WERI-Rb-1 (cell line): Measurements from ENCODE around the gene DRAXIN.
A peak's percentile ranks its signal among the peaks of the same experiment; 100 is the strongest.

Experiments
- DNase-seq: peaks from one replicate; pipeline ENCODE4 v3.0.0-alpha.2; 2020
- H3K27ac ChIP-seq: fragments of 250-450 bp; sonication (Bioruptor Pico); 2 replicates; pipeline ENCODE4 v1.5.1; 2020; ENCODE audit warnings: mild to moderate bottlenecking, moderate library complexity
- H3K27me3 ChIP-seq: fragments of 250-450 bp; sonication (Bioruptor Pico); 2 replicates; pipeline ENCODE4 v1.5.1; 2021; ENCODE audit warnings: mild to moderate bottlenecking, low read depth, moderate library complexity; ENCODE audit not compliant: insufficient read depth, severe bottlenecking
- H3K36me3 ChIP-seq: fragments of 250-450 bp; sonication (Bioruptor Pico); 2 replicates; pipeline ENCODE4 v1.5.1; 2020; ENCODE audit warnings: mild to moderate bottlenecking, moderate library complexity
- H3K4me3 ChIP-seq: 2 replicates; pipeline ENCODE4 v1.5.1; 2011; ENCODE audit warnings: low read depth, mild to moderate bottlenecking, control low read depth, low read length
- H3K9me3 ChIP-seq: fragments of 250-450 bp; sonication (Bioruptor Pico); 2 replicates; pipeline ENCODE4 v1.5.1; 2021; ENCODE audit warnings: mild to moderate bottlenecking, moderate library complexity; ENCODE audit not compliant: severe bottlenecking
- TF ChIP-seq, protein P1 (sequence below): IDR thresholded peaks from 2 replicates; pipeline ENCODE4 v1.5.1; 2011; ENCODE audit warnings: low read depth, mild to moderate bottlenecking, control low read depth, inconsistent platforms, low read length

DRAXIN gene

GRCh38 chr1:11700601-11701467 lies 9.3 kb downstream of the DRAXIN start:
- peak; percentile 83 for DNase-seq
- Histone ChIP-seq H3K4me3 (peak overlapping the region; percentile 24), H3K36me3 (no peaks in the 10 kb centered on the region), H3K27ac (peak overlapping the region; percentile 46), H3K9me3 (no peaks in the 10 kb centered on the region), H3K27me3 (no peaks in the 10 kb centered on the region)
- TF ChIP-seq, protein P1, sequence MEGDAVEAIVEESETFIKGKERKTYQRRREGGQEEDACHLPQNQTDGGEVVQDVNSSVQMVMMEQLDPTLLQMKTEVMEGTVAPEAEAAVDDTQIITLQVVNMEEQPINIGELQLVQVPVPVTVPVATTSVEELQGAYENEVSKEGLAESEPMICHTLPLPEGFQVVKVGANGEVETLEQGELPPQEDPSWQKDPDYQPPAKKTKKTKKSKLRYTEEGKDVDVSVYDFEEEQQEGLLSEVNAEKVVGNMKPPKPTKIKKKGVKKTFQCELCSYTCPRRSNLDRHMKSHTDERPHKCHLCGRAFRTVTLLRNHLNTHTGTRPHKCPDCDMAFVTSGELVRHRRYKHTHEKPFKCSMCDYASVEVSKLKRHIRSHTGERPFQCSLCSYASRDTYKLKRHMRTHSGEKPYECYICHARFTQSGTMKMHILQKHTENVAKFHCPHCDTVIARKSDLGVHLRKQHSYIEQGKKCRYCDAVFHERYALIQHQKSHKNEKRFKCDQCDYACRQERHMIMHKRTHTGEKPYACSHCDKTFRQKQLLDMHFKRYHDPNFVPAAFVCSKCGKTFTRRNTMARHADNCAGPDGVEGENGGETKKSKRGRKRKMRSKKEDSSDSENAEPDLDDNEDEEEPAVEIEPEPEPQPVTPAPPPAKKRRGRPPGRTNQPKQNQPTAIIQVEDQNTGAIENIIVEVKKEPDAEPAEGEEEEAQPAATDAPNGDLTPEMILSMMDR = no peak

DNA sequence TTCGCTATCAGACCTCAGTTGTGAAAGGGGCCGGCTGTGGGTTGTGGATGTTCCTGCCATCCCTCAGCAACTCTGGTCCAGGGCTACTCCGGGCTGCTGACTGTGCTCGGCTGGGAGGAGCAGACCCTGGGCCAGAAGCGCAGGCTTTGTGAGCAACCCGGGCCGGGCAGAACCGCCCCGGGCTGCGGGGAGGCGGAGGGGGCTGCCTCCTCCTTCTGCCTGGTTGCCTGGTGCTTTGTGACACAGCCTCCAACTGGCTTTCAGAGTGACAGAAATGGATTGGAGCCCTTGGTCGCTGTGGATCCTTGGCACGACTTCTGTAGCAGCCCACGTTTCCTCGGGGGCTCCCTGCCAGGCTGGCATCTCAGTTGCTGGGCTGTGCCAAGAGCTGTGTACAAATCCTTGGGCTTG lies 10.0 kb downstream of the DRAXIN start:
- Histone ChIP-seq H3K9me3 (no peaks in the 10 kb centered on the region), H3K27me3 (no peaks in the 10 kb centered on the region), H3K27ac (no peak overlapping the region), H3K36me3 (no peaks in the 10 kb centered on the region), H3K4me3 (no peak overlapping the region)
- DNase-seq = no peak
- TF ChIP-seq, protein P1 = no peak

- no peak overlapping the region for H3K4me3 ChIP-seq
- DNase-seq = no peak
- TF ChIP-seq, protein P1 = no peak
- peaks cover 2% of the 10 kb centered on the region; the same call in 1 of the 2 replicates for H3K36me3 ChIP-seq
- H3K27me3 ChIP-seq = no peaks in the 10 kb centered on the region
- H3K9me3 ChIP-seq = no peaks in the 10 kb centered on the region
- no peak overlapping the region for H3K27ac ChIP-seq
Observed at GRCh38 chr1:11701981-11702803, 10.7 kb downstream of the DRAXIN start.

- TF ChIP-seq, protein P1 = no peak
- H3K27me3 ChIP-seq = no peaks in the 10 kb centered on the region
- no peak overlapping the region for H3K27ac ChIP-seq
- H3K36me3 ChIP-seq = peaks cover 10% of the 10 kb centered on the region
- H3K9me3 ChIP-seq = no peaks in the 10 kb centered on the region
- DNase-seq = no peak
- no peak overlapping the region for H3K4me3 ChIP-seq
Observed at GRCh38 chr1:11703357-11704193, 12.1 kb downstream of the DRAXIN start.

GRCh38 chr1:11704194-11704529 lies 12.7 kb downstream of the DRAXIN start:
- Histone ChIP-seq H3K36me3 (peaks cover 13% of the 10 kb centered on the region), H3K4me3 (no peak overlapping the region), H3K9me3 (no peaks in the 10 kb centered on the region), H3K27me3 (no peaks in the 10 kb centered on the region), H3K27ac (no peak overlapping the region)
- TF ChIP-seq, protein P1 = no peak
- no peak for DNase-seq
